ENCODE measurements around the gene OXSR1.

Gene OXSR1

DNA sequence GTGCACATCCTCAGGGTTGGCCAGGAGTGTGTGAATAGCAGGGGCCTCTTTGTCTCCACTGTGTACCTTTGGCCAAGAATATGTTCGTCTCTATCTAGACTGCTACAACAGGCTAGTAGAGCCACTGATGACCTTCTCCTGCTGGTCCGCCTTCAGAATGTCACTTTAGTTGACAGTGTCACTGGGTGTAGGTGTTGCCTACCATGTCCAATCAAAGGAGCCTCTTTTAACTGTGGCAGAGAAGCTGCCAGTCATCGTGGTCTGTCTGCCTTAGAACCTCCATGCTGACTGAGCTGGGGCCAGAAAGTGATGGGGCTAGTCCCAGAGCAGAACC is 40.1 kb downstream of the OXSR1 start:
- Histone ChIP-seq H3K27me3 (ENCODE audit: insufficient read depth, insufficient read length) (no peaks in the 10 kb centered on the region), H3K9me3 (ENCODE audit: insufficient read depth, low read length) (no peaks in the 10 kb centered on the region), H3K4me1 (ENCODE audit: insufficient read depth, insufficient read length) (peaks cover 5% of the 10 kb centered on the region), H3K36me3 (ENCODE audit: insufficient read depth, insufficient read length, low read length) (peaks cover 27% of the 10 kb centered on the region), H3K9ac (ENCODE audit: insufficient read length, low read depth) (no peak overlapping the region), H3K4me3 (ENCODE audit: insufficient read length, low read depth) (no peak overlapping the region)
- no peak for DNase-seq (ENCODE audit: low read depth, low spot score)
- TF ChIP-seq YY1 (IDR thresholded peaks at IDR 0.05; ENCODE audit: insufficient read depth, insufficient read length), result no peak
- no peak for TF ChIP-seq SUZ12 (IDR thresholded peaks at IDR 0.05; ENCODE audit: extremely low read depth, insufficient read depth, insufficient read length)
- TF ChIP-seq ZNF274 (IDR thresholded peaks at IDR 0.05; ENCODE audit: low read depth, low read length), result no peak

DNA sequence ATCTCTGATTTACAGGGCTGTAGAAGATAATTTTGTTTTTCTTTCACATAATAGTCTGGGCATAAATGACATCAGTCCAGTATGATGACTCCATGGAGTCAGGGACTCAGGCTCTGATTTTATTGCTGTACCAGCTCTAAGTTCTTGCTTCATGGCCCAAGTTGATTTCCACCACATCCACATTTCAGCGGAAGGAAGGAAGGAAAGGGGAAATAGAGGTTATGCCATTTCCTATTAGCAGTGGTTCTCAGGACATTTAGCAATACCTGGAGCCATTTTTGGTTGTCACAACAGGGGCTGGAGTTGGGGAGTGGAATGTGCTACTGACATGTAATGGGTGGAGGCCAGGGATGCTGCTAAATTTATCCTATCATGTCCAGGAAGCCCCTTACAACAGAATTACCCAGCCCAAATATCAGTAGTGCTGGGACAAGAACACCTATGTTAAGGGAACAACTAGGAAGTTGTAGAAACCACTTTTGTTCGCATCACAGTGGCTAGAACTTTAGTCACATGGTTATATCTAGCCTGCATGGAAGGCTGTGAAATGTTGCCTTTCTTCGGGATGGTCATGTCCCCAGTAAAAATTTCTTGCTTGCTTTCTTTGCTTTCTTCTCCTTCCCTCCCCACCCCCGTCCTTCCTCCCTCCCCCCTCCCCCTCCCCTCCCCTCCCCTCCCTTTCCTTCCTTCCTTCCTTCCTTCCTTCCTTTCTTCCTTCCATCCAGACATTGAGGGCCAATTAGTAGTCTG is 42.1 kb downstream of the OXSR1 start:
- no peak overlapping the region for H3K9ac ChIP-seq (ENCODE audit: insufficient read length, low read depth)
- no peak for DNase-seq (ENCODE audit: low read depth, low spot score)
- peaks cover 5% of the 10 kb centered on the region for H3K4me1 ChIP-seq (ENCODE audit: insufficient read depth, insufficient read length)
- H3K27me3 ChIP-seq (ENCODE audit: insufficient read depth, insufficient read length), result no peaks in the 10 kb centered on the region
- TF ChIP-seq SUZ12 (IDR thresholded peaks at IDR 0.05; ENCODE audit: extremely low read depth, insufficient read depth, insufficient read length), result no peak
- no peaks in the 10 kb centered on the region for H3K9me3 ChIP-seq (ENCODE audit: insufficient read depth, low read length)
- H3K4me3 ChIP-seq (ENCODE audit: insufficient read length, low read depth), result no peak overlapping the region
- H3K36me3 ChIP-seq (ENCODE audit: insufficient read depth, insufficient read length, low read length), result peaks cover 27% of the 10 kb centered on the region

DNA sequence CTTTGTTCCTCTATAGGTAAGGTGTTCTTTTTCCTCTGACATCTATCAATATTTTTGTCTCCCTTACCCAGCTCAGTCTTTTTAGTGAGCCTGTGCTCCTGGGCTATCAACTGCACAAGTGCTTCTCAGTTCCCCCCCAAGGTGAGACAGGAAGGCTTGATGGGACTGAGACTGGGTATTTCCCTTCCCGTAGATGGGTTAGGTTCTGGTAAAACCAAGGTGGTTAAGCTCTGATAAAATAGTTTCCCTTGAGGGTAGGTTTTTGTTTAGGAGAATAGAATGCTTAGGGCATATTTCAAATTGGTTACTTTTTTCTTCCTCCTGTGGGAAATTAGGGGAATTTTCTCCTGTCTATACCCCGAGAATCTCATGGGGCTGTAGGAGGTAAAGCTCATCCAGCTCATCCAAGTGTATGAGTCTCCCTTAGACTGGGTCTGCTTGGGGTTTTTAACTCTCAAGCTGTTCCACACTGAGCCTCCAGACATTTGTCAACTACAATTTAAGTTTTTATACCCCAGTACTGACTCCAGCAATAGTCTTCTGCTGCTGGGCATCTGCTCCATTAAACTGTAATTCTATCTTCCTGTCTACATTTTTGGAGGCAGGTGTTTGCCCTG is 44.9 kb downstream of the OXSR1 start:
- Histone ChIP-seq H3K4me3 (ENCODE audit: insufficient read length, low read depth) (no peak overlapping the region), H3K27me3 (ENCODE audit: insufficient read depth, insufficient read length) (no peaks in the 10 kb centered on the region), H3K9me3 (ENCODE audit: insufficient read depth, low read length) (no peaks in the 10 kb centered on the region), H3K9ac (ENCODE audit: insufficient read length, low read depth) (no peak overlapping the region), H3K36me3 (ENCODE audit: insufficient read depth, insufficient read length, low read length) (peaks cover 7% of the 10 kb centered on the region), H3K4me1 (ENCODE audit: insufficient read depth, insufficient read length) (no peaks in the 10 kb centered on the region)
- no peak for DNase-seq (ENCODE audit: low read depth, low spot score)
- TF ChIP-seq ZNF274 (IDR thresholded peaks at IDR 0.05; ENCODE audit: low read depth, low read length) (no peak), YY1 (IDR thresholded peaks at IDR 0.05; ENCODE audit: insufficient read depth, insufficient read length) (no peak), SUZ12 (IDR thresholded peaks at IDR 0.05; ENCODE audit: extremely low read depth, insufficient read depth, insufficient read length) (no peak)

DNA sequence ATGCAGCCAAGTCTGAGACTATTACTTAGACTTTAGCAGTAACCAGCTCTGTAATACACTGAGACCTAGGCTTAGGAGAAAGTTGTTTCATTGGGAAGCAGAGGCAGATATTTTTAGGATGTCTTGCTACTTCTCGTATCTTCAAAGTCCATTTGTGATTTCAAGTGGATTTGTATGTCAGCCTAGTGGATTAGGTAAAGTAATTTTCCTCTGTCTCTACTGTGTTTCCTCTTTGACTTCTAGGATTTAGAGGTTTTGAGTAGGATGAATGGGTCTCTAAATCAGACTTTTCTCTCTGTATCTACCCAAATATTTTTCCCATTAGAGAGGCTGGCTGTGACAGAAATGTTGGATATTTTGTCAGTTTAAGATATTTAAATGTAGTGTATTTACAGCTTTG is 46.8 kb downstream of the OXSR1 start:
- Histone ChIP-seq H3K36me3 (ENCODE audit: insufficient read depth, insufficient read length, low read length) (peaks cover 14% of the 10 kb centered on the region), H3K9ac (ENCODE audit: insufficient read length, low read depth) (no peak overlapping the region), H3K4me3 (ENCODE audit: insufficient read length, low read depth) (no peak overlapping the region), H3K4me1 (ENCODE audit: insufficient read depth, insufficient read length) (no peaks in the 10 kb centered on the region), H3K9me3 (ENCODE audit: insufficient read depth, low read length) (no peaks in the 10 kb centered on the region), H3K27me3 (ENCODE audit: insufficient read depth, insufficient read length) (no peaks in the 10 kb centered on the region)
- TF ChIP-seq ZNF274 (IDR thresholded peaks at IDR 0.05; ENCODE audit: low read depth, low read length) (no peak), YY1 (IDR thresholded peaks at IDR 0.05; ENCODE audit: insufficient read depth, insufficient read length) (no peak), SUZ12 (IDR thresholded peaks at IDR 0.05; ENCODE audit: extremely low read depth, insufficient read depth, insufficient read length) (no peak)
- no peak for DNase-seq (ENCODE audit: low read depth, low spot score)

DNA sequence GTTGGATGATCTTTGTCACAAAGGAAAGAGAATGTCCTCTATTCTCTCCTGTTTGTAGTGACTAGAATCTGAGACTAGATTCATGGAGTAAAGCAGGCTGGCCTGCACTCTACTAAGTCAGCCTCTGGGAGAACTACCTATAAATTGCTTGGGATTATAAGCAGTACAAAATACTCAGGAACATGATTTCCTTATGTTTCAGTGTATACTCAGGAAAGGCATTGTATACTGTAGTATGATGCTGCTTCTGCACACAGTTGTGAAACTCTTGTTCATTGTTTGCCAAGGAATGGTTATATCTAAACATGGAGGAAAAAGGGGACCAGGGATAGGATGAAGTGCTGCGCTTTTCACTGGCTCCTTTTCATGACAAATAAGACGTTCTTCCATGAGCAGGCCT is 49.2 kb downstream of the OXSR1 start:
- Histone ChIP-seq H3K4me1 (ENCODE audit: insufficient read depth, insufficient read length) (no peaks in the 10 kb centered on the region), H3K4me3 (ENCODE audit: insufficient read length, low read depth) (no peak overlapping the region), H3K9ac (ENCODE audit: insufficient read length, low read depth) (no peak overlapping the region), H3K36me3 (ENCODE audit: insufficient read depth, insufficient read length, low read length) (peaks cover 16% of the 10 kb centered on the region), H3K27me3 (ENCODE audit: insufficient read depth, insufficient read length) (no peaks in the 10 kb centered on the region), H3K9me3 (ENCODE audit: insufficient read depth, low read length) (no peaks in the 10 kb centered on the region)
- DNase-seq (ENCODE audit: low read depth, low spot score), result no peak
- TF ChIP-seq ZNF274 (IDR thresholded peaks at IDR 0.05; ENCODE audit: low read depth, low read length) (no peak), SUZ12 (IDR thresholded peaks at IDR 0.05; ENCODE audit: extremely low read depth, insufficient read depth, insufficient read length) (no peak)

GRCh38 chr3:38219609-38220197 is 54.4 kb downstream of the OXSR1 start:
- Histone ChIP-seq H3K27me3 (ENCODE audit: insufficient read depth, insufficient read length) (no peaks in the 10 kb centered on the region), H3K36me3 (ENCODE audit: insufficient read depth, insufficient read length, low read length) (peaks cover 42% of the 10 kb centered on the region)
- no peak for DNase-seq (ENCODE audit: low read depth, low spot score)

DNA sequence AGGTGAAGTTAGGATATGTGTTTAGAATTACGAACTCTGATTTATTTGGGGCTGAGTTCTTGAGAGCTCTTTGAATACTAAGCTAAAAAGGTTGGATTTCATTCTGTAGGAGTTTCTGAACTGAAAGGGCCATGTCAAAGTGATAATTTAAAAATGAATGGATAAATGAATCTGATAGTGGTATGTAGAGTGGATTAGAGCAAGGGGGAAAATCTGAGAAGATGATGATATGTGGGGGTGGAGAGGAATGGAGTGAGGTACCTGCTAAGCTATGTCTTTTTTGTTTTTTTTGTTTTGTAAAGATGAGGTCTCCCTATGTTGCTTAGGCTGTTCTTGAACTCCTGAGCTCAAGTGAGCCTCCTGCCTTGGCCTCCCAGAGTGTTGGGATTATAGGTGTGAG is 55.7 kb downstream of the OXSR1 start:
- no peak for TF ChIP-seq ZNF274 (IDR thresholded peaks at IDR 0.05; ENCODE audit: low read depth, low read length)
- no peak for TF ChIP-seq SUZ12 (IDR thresholded peaks at IDR 0.05; ENCODE audit: extremely low read depth, insufficient read depth, insufficient read length)
- TF ChIP-seq YY1 (IDR thresholded peaks at IDR 0.05; ENCODE audit: insufficient read depth, insufficient read length), result no peak
- DNase-seq (ENCODE audit: low read depth, low spot score), result no peak
- Histone ChIP-seq H3K4me1 (ENCODE audit: insufficient read depth, insufficient read length) (no peaks in the 10 kb centered on the region), H3K4me3 (ENCODE audit: insufficient read length, low read depth) (no peak overlapping the region), H3K9me3 (ENCODE audit: insufficient read depth, low read length) (no peaks in the 10 kb centered on the region), H3K36me3 (ENCODE audit: insufficient read depth, insufficient read length, low read length) (peaks cover 46% of the 10 kb centered on the region), H3K9ac (ENCODE audit: insufficient read length, low read depth) (no peak overlapping the region), H3K27me3 (ENCODE audit: insufficient read depth, insufficient read length) (no peaks in the 10 kb centered on the region)

More at GRCh38 chr3:38219609-38220197, 54.4 kb downstream of the OXSR1 start:
- Histone ChIP-seq H3K9ac (ENCODE audit: insufficient read length, low read depth) (no peak overlapping the region), H3K4me1 (ENCODE audit: insufficient read depth, insufficient read length) (no peaks in the 10 kb centered on the region), H3K4me3 (ENCODE audit: insufficient read length, low read depth) (no peak overlapping the region), H3K9me3 (ENCODE audit: insufficient read depth, low read length) (no peaks in the 10 kb centered on the region)
- TF ChIP-seq ZNF274 (IDR thresholded peaks at IDR 0.05; ENCODE audit: low read depth, low read length) (no peak), SUZ12 (IDR thresholded peaks at IDR 0.05; ENCODE audit: extremely low read depth, insufficient read depth, insufficient read length) (no peak), YY1 (IDR thresholded peaks at IDR 0.05; ENCODE audit: insufficient read depth, insufficient read length) (no peak)

Data from NT2/D1 (cell line).